HG03060 (cell line): ENCODE results near the gene ZSWIM9.

ENCODE experiments used
- ATAC-seq: cut with Tn5 transposase; IDR thresholded peaks from one replicate; pipeline ENCODE4 v1.9.1; 2021; ENCODE audit warnings: low read depth, moderate number of reproducible peaks; ENCODE audit not compliant: unreplicated experiment

The ZSWIM9 gene

DNA sequence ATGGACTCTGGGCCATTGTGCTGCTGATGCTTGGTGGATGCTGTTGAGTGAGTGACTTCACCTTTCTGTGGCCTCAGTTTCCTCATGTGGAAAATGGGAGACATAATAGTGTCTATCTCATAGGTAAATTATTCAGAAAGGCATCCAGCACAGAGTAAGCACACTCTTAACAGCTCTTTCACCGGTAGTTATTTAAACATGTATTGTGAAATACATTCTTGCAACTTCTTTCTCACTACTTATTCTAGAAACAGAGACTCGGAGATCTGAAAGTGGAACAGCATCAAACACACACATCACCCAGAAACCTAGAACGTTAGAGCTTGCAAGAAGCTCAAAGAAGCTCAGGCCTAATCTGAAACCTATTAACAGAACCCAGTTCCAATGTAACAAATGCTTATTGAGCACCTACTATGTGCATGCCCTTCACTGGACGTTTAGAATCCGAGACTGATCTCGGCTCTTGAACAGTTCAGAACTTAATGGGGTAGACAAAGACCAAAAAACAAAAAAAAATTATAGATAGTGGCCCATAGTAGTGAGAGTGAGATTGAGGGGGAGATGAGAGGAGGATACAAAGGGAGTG lies 4.1 kb downstream of the ZSWIM9 start:
- no peak for ATAC-seq

DNA sequence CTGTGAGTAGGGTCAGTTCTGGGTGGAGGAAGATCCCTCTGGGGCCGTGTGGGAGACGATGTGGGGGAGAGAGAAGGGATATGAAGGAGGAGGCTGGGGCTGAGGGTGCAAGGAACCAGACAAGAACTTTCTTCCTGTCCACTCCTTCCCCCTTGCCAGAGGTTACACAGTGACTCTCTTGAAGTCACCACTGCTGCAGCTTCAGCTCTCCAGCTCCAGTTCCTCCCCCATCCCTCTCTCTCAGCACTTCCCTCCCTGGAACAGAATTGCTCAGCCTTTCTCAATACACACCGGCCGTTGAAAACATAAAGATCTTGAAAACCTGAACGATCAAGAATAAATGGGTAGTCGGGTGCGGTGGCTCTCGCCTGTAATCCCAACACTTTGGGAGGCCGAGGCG lies 5.1 kb downstream of the ZSWIM9 start:
- no peak for ATAC-seq

GRCh38 chr19:48176226-48176625 lies 5.7 kb downstream of the ZSWIM9 start:
- ATAC-seq: no peak

DNA sequence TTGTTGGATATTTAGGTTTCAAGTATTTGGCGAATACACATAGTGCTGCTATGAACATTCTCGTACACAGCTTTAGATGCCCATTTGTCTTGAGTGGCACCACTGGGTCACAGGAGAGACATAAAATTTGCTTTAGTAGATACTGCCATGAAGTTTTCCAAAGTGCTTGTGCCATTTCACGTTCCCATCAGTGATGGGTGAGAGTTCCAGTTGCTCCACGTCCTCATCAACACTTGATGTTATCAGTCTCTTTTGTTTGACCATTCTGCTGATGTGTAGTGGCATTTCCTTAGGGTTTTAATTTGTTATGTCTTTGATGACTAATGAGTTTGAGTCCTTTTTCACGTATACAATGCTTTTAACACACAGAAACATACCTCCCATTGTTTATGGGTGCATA lies 11.0 kb downstream of the ZSWIM9 start:
- ATAC-seq: no peak

DNA sequence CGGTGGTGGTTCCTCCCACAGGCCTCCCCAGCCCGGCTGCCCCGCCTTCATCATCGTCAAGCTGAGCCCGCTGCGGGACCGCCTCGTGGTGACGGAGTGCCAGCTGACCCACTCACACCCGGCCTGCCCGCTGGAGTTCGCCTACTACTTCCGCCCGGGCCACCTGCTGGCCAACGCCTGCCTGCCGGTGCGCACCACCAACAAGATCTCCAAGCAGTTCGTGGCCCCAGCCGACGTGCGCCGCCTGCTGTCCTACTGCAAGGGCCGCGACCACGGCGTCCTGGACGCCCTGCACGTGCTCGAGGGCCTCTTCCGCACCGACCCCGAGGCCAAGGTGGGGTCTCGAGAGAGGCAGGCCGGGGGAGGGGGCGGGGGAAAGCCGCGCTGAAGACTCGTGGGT lies 12.0 kb downstream of the ZSWIM9 start:
- no peak for ATAC-seq

DNA sequence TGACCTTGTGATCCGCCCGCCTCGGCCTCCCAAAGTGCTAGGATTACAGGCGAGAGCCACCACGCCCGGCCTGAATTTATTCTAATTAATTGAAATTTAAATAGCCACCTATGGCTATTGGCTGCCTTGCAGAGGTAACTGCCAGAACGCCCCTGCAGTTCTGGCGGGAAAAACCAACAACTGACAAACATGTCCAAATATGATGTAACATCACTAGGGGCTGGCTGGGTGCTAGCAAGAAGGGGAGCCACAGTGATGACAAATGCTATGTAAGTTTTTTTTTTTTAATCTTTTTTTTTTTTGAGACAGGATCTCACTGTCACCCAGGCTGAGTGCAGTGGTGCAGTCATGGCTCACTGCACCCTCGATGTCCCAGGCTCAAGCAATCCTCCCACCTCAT lies 12.9 kb downstream of the ZSWIM9 start:
- no peak for ATAC-seq

GRCh38 chr19:48186015-48186414 lies 15.5 kb downstream of the ZSWIM9 start:
- no peak for ATAC-seq

GRCh38 chr19:48186541-48186991 lies 16.1 kb downstream of the ZSWIM9 start:
- no peak for ATAC-seq

DNA sequence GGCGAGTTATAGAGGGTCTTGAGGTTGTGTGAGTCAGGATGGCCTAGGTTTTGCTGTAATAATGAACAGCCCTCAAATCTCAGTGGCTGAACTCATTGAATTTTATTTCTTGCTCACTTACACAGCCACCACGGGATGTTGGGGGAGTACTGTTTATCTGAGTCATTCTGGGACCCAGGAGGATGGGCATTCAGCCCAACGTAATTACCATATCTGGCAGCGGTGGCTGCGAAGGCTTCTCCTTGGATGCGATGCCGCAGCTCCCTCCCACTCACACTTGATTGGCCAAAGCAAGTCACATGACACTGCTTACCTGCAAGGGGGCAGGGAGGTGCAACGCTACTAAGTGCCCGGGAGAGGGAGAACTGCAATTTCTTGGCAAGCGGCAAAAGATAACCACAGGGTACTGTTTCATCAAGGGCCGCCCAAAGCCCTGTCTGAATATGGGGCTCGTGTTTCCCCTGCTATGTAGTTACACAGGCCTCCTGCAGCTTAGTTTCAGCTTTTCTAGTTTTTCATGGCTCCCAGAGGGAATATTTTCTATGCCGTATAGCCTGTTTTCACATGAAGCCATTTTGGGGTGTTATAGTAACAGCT lies 19.9 kb downstream of the ZSWIM9 start:
- no peak for ATAC-seq

GRCh38 chr19:48190885-48191284 lies 20.4 kb downstream of the ZSWIM9 start:
- ATAC-seq: no peak

DNA sequence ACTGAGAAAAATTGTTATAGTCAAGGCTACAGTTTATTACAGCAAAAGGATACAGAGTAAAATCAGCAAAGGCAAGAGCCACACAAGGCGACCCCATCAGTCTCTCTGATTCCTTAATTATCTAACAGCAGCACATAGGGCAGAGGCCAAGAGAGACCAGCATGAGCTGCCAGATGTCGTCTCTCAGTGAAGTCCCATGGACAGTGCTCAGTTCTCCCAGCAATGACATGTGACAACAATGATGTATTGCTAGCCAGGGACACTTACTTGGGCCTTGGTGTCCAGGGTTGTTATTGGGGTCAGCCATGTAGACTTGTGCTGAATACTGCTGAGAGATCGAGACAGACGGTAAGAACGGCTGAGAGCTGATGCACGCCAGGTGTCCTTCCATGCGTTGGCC lies 22.3 kb downstream of the ZSWIM9 start:
- no peak for ATAC-seq

- ATAC-seq: no peak
Observed at GRCh38 chr19:48194041-48194843, 23.8 kb downstream of the ZSWIM9 start.

- no peak for ATAC-seq
Observed at GRCh38 chr19:48194844-48195830, 24.7 kb downstream of the ZSWIM9 start.

DNA sequence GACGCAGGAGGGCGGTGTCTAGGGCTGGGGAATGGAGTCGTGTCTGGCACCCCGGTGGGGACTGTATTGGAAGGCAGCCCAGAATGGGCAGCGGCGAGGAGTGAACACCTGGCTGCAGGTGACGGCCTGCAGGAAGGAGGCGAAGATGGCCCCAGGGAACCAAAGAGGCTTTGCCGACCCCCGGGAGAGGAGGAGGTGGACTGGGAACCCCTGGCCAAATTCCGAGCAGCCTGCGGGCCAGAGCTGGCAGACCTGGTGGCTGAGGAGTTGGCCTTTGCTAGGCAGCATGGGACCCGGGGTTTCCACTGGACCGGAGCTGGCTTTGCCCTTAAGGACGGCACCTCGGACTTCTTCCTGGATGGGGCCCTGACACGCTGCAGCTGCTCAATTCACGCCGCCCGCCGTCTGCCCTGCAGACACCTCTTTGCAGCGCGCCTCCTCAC lies 25.9 kb downstream of the ZSWIM9 start:
- no peak for ATAC-seq

DNA sequence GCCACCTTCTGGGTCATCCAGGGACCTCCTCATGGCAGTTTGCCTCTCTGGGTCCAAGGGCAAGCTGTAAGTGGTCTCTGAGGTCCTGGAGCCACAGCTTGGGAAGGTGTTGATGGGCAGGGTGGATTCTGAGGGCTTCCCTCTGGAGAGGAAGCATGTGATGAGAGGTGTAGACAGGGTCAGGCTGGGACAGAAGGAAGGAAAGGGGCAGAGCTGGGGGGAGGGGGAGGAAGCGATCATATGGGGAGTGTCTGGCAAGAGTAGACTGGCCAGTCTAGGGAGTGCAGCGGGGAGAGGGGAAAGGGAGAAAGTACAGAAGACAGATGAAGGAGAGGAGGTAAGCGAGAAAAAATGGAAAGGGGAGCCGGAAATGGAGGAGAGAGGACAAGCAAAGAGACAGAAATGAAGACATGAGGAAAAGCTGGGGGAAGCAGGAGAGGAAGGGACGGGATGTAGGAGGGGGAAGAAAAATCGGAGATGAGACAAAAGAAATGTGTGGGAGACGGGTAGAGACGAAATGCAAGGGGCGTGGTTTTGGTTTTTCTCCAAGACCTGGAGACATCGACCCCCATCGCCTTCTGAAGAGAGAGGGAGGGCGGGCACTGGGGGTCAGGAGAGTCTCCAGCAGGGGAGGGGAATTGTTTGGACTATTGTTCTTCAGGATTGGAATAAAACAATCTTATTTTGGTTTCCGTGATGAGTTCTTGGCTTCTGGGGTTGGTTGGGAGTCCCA lies 26.6 kb downstream of the ZSWIM9 start:
- no peak for ATAC-seq

DNA sequence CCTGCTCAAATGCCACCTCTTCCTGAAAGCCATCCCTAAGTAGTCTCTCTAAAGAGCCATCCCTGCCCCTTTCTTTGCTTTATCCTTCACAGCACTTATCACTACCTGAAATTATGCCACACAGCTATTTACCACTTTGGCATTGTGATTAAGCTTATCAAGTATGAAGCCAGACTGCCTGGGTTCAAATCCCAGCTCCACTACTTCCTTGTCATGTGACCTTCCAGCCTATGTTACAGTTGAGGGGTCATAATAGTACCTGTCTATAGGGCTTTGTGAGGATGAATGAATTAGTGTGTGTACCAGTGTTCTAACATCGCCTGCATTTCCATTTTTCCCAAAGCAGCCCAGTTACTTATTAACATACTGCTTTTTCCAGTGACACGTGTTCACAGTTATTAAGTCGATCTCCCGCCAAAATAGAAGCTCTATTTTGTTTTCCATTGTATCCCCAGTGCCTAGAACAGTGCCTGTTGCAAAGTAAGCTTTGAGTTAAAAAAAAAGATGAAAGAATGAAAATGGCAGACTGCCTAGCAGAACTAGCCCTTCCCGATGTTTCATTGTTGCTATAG lies 32.8 kb downstream of the ZSWIM9 start:
- ATAC-seq: no peak

DNA sequence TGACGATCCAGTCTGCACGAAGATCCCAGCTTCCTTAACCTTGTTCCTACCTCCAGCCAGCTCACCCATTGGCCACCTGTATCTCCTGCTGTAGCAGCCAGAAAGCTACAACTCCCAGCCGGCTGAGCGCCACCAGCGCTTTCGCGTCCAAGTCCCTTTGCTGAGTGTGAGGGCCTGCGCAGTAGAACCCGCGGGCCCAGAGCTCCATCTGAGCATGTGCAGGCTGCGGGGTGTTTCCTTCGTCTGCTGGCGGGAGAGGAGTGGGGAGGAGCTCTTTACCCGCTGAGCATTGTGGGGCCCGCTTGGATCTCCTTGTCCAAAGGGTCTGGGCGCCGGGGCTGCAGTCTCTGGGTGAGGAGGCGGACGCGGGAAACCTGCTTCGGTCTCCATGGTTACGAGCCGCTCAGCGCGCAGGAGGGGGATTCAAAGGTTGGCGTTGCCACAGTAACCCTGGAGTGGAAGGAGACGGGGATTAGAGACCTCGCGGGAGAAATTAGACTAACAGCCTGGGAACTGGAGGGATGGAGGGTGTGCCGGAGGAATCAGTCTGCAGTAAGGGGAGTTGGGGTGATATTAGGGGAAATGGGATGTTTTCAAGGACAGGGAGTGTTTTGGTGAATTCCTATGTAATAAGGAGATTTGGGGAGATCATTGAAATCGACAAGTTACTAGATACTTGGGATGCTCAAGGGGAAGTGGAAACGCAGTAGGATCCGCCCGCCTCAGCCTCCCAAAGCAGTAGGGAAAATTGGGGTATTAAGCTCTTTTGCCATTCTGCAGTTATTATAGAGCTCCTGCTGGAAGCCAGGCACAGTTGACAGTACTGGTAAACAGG lies 33.5 kb downstream of the ZSWIM9 start:
- ATAC-seq: peak; percentile 61

DNA sequence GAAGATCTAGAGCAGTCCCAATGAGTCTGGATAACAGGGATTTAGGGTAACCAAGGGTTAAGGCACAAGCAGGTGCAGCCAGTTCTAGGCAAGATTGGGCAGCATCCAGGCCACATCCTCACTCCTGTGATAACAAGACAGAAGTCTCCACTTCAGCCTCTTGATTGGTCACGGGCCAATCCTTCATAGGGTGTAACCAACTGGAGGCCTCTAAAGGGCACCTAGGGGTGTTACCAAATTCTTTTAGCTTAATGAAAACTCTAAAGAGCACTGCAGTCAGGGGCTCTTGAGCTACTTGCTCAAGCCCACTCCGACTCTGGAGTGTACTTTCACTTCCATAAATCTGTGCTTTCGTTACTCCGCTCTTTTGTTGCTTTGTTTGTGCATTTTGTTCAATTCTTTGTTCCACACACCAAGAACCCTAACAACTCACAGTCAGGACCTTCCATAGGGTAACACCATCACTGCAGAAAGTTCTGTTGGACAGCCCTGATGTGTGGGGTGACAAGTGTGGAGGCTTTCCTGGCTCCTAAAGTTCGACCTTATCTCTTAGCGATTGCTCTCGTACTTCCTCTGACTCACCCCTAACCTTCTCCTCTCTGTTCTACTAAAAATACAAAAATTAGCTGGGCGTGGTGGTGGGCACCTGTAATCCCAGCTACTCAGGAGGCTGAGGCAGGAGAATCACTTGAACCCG lies 36.1 kb downstream of the ZSWIM9 start:
- ATAC-seq: no peak
